PC-9 (cell line): Measurements from ENCODE around the gene PHF21B. TPM values are rescaled to one million over a fixed set of nuclear protein-coding genes. Genes with fewer than 3 reads are reported as not detected.

Experiments
- BruUV-seq: library from RNA; stranded (reverse); fragments of 400-500 nt; replicated peaks from 2 replicates; lab custom pipeline; 2021; lab: Mats Ljungman, UMichigan
- CTCF ChIA-PET: fragments of 300-600 bp; sonication (Branson Sonifier 250); formaldehyde crosslinking; loops from one replicate; lab custom pipeline; 2022; ENCODE audit warnings: antibody characterized with exemption; lab: Charles Lee
- POLR2A ChIA-PET: fragments of 300-600 bp; sonication (Branson Sonifier 250); formaldehyde crosslinking; loops from one replicate; lab custom pipeline; 2022; ENCODE audit warnings: antibody characterized with exemption; ENCODE audit not compliant: unreplicated experiment; lab: Charles Lee
- DNase-seq, 2 experiments: peaks; one replicate each; pipeline versions ENCODE4 v3.0.0 to v3.0.0-alpha.2; 2015 to 2022; ENCODE audit warnings: mixed read lengths in 1 of 2
- H2AFZ ChIP-seq: fragments of 200-600 bp; sonication (generic); 2 replicates; pipeline ENCODE4 v1.8.1; 2017; ENCODE audit warnings: antibody characterized with exemption
- H3F3A ChIP-seq: fragments of 200-600 bp; sonication (generic); 2 replicates; pipeline ENCODE4 v1.8.1; 2017; ENCODE audit warnings: antibody characterized with exemption, mild to moderate bottlenecking, low read depth; ENCODE audit not compliant: insufficient read depth
- H3K27ac ChIP-seq: fragments of 200-600 bp; sonication (generic); 2 replicates; pipeline ENCODE4 v1.6.1; 2016; ENCODE audit warnings: mixed run types
- H3K27me3 ChIP-seq: fragments of 200-600 bp; sonication (generic); 2 replicates; pipeline ENCODE4 v1.6.1; 2016; ENCODE audit warnings: low read depth, mixed run types; ENCODE audit not compliant: insufficient read depth
- H3K36me3 ChIP-seq: fragments of 200-600 bp; sonication (generic); 2 replicates; pipeline ENCODE4 v1.6.1; 2016; ENCODE audit warnings: low read depth, mixed run types
- H3K4me1 ChIP-seq: fragments of 200-600 bp; sonication (generic); replicated peaks from 2 replicates; pipeline ENCODE4 v1.6.1; 2016; ENCODE audit warnings: mixed run types; ENCODE audit not compliant: insufficient read depth
- H3K4me2 ChIP-seq: fragments of 200-600 bp; sonication (generic); 2 replicates; pipeline ENCODE4 v1.6.1; 2017; ENCODE audit warnings: mixed run types
- H3K4me3 ChIP-seq: fragments of 200-600 bp; sonication (generic); 2 replicates; pipeline ENCODE4 v1.6.1; 2016; ENCODE audit warnings: mixed run types
- H3K79me2 ChIP-seq: fragments of 200-600 bp; sonication (generic); 2 replicates; pipeline ENCODE4 v1.6.1; 2017; ENCODE audit warnings: low read depth, mixed run types
- H3K9me2 ChIP-seq: fragments of 200-600 bp; sonication (generic); 2 replicates; pipeline ENCODE4 v1.8.1; 2017; ENCODE audit warnings: mild to moderate bottlenecking; ENCODE audit not compliant: insufficient read depth
- H3K9me3 ChIP-seq: fragments of 200-600 bp; sonication (generic); 2 replicates; pipeline ENCODE4 v1.8.1; 2016; ENCODE audit warnings: low read depth; ENCODE audit not compliant: insufficient read depth
- H4K20me1 ChIP-seq: fragments of 200-600 bp; sonication (generic); 2 replicates; pipeline ENCODE4 v1.8.1; 2017; ENCODE audit not compliant: insufficient read depth
- CTCF ChIP-seq: fragments of 200-600 bp; sonication (generic); conservative IDR thresholded peaks from 2 replicates; pipeline ENCODE4 v1.6.1; 2017; ENCODE audit warnings: mixed run types, antibody characterized with exemption, mild to moderate bottlenecking, moderate library complexity
- EZH2 ChIP-seq: fragments of 200-600 bp; sonication (generic); IDR thresholded peaks from 2 replicates; pipeline ENCODE4 v1.8.0; 2017; ENCODE audit warnings: antibody characterized with exemption, low read depth
- intact Hi-C: fragments of 100-400 bp; cut with micrococcal nuclease; formaldehyde crosslinking; loops from one replicate; pipeline ENCODE4 v1.10.0; 2022; ENCODE audit not compliant: unreplicated experiment
- total RNA-seq: library from RNA; stranded (reverse); gene quantifications from 2 replicates; pipeline ENCODE4 v1.2.3, GENCODE V29; 2021

PHF21B gene
- total RNA-seq, 1 experiment from 2014 or later, result not detected

GRCh38 chr22:44990328-44990727 is 19.5 kb downstream of the PHF21B start:
- CTCF ChIA-PET, result no interaction called here
- BruUV-seq, result no TSS peak

GRCh38 chr22:44988671-44989070 is 21.1 kb downstream of the PHF21B start:
- Histone ChIP-seq H3K36me3 (no peaks in the 10 kb centered on the region), H3K79me2 (no peaks in the 10 kb centered on the region), H3K27me3 (peaks cover 64% of the 10 kb centered on the region), H3K9me3 (no peaks in the 10 kb centered on the region), H3K4me2 (no peak overlapping the region), H3K4me3 (no peak overlapping the region), H3K9me2 (0 out of 2 replicates have a peak, but pooled peaks cover 3% of the 10 kb centered on the region), H3K27ac (no peak overlapping the region), H2AFZ (no peak overlapping the region), H3F3A (no peaks in the 10 kb centered on the region), H3K4me1 (no peaks in the 10 kb centered on the region), H4K20me1 (peaks cover 7% of the 10 kb centered on the region)
- CTCF ChIA-PET, result no interaction called here
- TF ChIP-seq EZH2 (no peak), CTCF (peak; percentile 42; the same call in 1 of the 2 replicates)
- POLR2A ChIA-PET, result no interaction called here
- intact Hi-C loops, result no loop called here
- no TSS peak for BruUV-seq
- no peak for DNase-seq

More at GRCh38 chr22:44990328-44990727, 19.5 kb downstream of the PHF21B start:
- Histone ChIP-seq H3K27me3 (peaks cover 71% of the 10 kb centered on the region), H3K9me2 (0 out of 2 replicates have a peak, but pooled peaks cover 3% of the 10 kb centered on the region), H3K4me1 (no peaks in the 10 kb centered on the region), H4K20me1 (peaks cover 12% of the 10 kb centered on the region), H3F3A (no peaks in the 10 kb centered on the region), H3K4me3 (no peak overlapping the region), H3K9me3 (no peaks in the 10 kb centered on the region), H2AFZ (no peak overlapping the region), H3K36me3 (no peaks in the 10 kb centered on the region), H3K27ac (no peak overlapping the region), H3K79me2 (no peaks in the 10 kb centered on the region), H3K4me2 (no peak overlapping the region)
- intact Hi-C loops, result no loop called here
- POLR2A ChIA-PET, result no interaction called here
- DNase-seq, result no peak
- TF ChIP-seq CTCF (no peak), EZH2 (no peak)

DNA sequence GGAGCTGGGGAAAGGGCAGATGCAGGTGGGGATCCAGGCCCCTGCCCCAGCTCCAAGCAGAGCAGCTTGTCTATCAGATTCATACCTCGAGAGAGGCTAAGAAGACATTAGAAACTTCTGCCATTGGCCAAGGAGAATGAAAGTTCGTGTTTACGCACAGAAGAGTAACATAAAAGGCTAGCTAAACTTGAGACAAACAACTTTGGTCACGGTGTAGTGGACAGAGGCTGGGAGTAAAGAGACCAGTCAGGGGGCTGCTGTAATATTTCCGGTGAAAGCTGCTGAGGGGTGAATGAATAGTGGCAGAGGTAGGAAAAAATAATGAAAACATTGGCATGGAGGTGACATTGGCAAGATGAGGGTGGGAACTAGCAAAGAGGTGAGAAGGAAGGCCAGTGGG is 22.9 kb downstream of the PHF21B start:
- Histone ChIP-seq H3K27ac (no peak overlapping the region), H3K4me2 (no peak overlapping the region), H3K9me2 (0 out of 2 replicates have a peak, but pooled peaks cover 3% of the 10 kb centered on the region), H3K27me3 (peaks cover 64% of the 10 kb centered on the region), H3K36me3 (no peaks in the 10 kb centered on the region), H3K79me2 (no peaks in the 10 kb centered on the region), H3K4me3 (no peak overlapping the region), H3K4me1 (no peaks in the 10 kb centered on the region), H3F3A (no peaks in the 10 kb centered on the region), H2AFZ (no peak overlapping the region), H3K9me3 (no peaks in the 10 kb centered on the region), H4K20me1 (peaks cover 9% of the 10 kb centered on the region)
- ChIA-PET CTCF (interaction anchor here (0.5 kb wide), 1 partner anchor 208 kb away, joined by 4 read pairs; no protein-coding TSS in a partner anchor), POLR2A (no interaction called here)
- TF ChIP-seq CTCF, result no peak
- no peak for TF ChIP-seq EZH2
- intact Hi-C loops, result no loop called here
- no peak for DNase-seq
- no TSS peak for BruUV-seq
